Natural killer cell treated with Interleukin-12 subunit alpha and Interleukin-12 subunit beta and Interleukin-15 and Interleukin-18, amount 100 ng/mL, for 72 hours (primary cell): ENCODE measurements around the gene LRCOL1. TPM values are rescaled to one million over a fixed set of nuclear protein-coding genes. Genes with fewer than 3 reads are reported as not detected.

Experiments used
- ATAC-seq, 2 donors: fragments of 150-1000 bp; cut with Tn5 transposase in 1 of 2; sonication (Bioruptor Pico), chemical (Tn5 transposase) in 1 of 2; 2 replicates each; pipeline ENCODE4 v1.10.0; 2021
- DNase-seq: peaks from one replicate; pipeline ENCODE4 v3.0.0; 2022; ENCODE audit warnings: low spot score
- H3K27ac Mint-ChIP-seq, 2 donors: 1 replicate in 1 of 2; 2 replicates in 1 of 2; pipeline ENCODE4 v1.8.0; 2022; ENCODE audit warnings: mixed read lengths in 2 of 2, mild to moderate bottlenecking in 1 of 2, moderate library complexity in 1 of 2
- H3K27me3 Mint-ChIP-seq, 2 donors: 1 replicate in 1 of 2; 2 replicates in 1 of 2; pipeline ENCODE4 v1.8.0; 2022; ENCODE audit warnings: mixed read lengths in 2 of 2
- H3K36me3 Mint-ChIP-seq: one replicate; pipeline ENCODE4 v1.8.0; 2022; ENCODE audit warnings: mixed read lengths
- H3K4me1 Mint-ChIP-seq, 2 donors: 1 replicate in 1 of 2; 2 replicates in 1 of 2; pipeline ENCODE4 v1.8.0; 2022; ENCODE audit warnings: low read depth in 2 of 2, mixed read lengths in 2 of 2, mild to moderate bottlenecking in 1 of 2
- H3K4me3 Mint-ChIP-seq: one replicate; pipeline ENCODE4 v1.8.0; 2022; ENCODE audit warnings: mixed read lengths
- H3K9me3 Mint-ChIP-seq: 2 replicates; pipeline ENCODE4 v1.8.0; 2022; ENCODE audit warnings: mixed read lengths
- total RNA-seq, 2 donors: library from RNA; stranded (reverse); gene quantifications; one replicate each; pipeline ENCODE4 v1.2.3, GENCODE V29; 2022

Gene LRCOL1
- total RNA-seq, 2 donors from 2014 or later: not detected

GRCh38 chr12:132582582-132583410 lies 27.6 kb downstream of the LRCOL1 start:
- DNase-seq (no peak), ATAC-seq (no peak)
- H3K9me3 Mint-ChIP-seq: no peaks in the 10 kb centered on the region
- no peak overlapping the region for H3K4me3 Mint-ChIP-seq
- peaks cover 0 to 4% of the 10 kb centered on the region in 2 donors for H3K4me1 Mint-ChIP-seq
- H3K27ac Mint-ChIP-seq: no peak overlapping the region
- no peaks in the 10 kb centered on the region for H3K27me3 Mint-ChIP-seq
- H3K36me3 Mint-ChIP-seq: no peaks in the 10 kb centered on the region

- H3K9me3 Mint-ChIP-seq: no peaks in the 10 kb centered on the region
- no peaks in the 10 kb centered on the region for H3K36me3 Mint-ChIP-seq
- H3K27ac Mint-ChIP-seq: no peak overlapping the region
- DNase-seq (no peak), ATAC-seq (no peak)
- H3K4me3 Mint-ChIP-seq: no peak overlapping the region
- H3K4me1 Mint-ChIP-seq: peaks cover 0 to 4% of the 10 kb centered on the region in 2 donors
- H3K27me3 Mint-ChIP-seq: no peaks in the 10 kb centered on the region
These were observed 28.3 kb downstream of the LRCOL1 start for GRCh38 chr12:132582058-132582420.

- Mint-ChIP-seq H3K36me3 (no peaks in the 10 kb centered on the region), H3K4me3 (no peak overlapping the region), H3K9me3 (no peaks in the 10 kb centered on the region), H3K4me1 (peaks cover 0 to 4% of the 10 kb centered on the region in 2 donors), H3K27me3 (no peaks in the 10 kb centered on the region), H3K27ac (no peak overlapping the region)
- ATAC-seq (no peak), DNase-seq (no peak)
These were observed 28.9 kb downstream of the LRCOL1 start for GRCh38 chr12:132581348-132582057.

GRCh38 chr12:132580701-132581292 lies 29.6 kb downstream of the LRCOL1 start:
- H3K27ac Mint-ChIP-seq: no peak overlapping the region
- peaks cover 0 to 4% of the 10 kb centered on the region in 2 donors for H3K4me1 Mint-ChIP-seq
- no peak for ATAC-seq
- H3K9me3 Mint-ChIP-seq: no peaks in the 10 kb centered on the region
- H3K4me3 Mint-ChIP-seq: no peak overlapping the region
- H3K27me3 Mint-ChIP-seq: no peaks in the 10 kb centered on the region
- no peaks in the 10 kb centered on the region for H3K36me3 Mint-ChIP-seq
- no peak for DNase-seq

GRCh38 chr12:132579744-132580143 lies 30.6 kb downstream of the LRCOL1 start:
- no peak for ATAC-seq
- Mint-ChIP-seq H3K27me3 (no peaks in the 10 kb centered on the region), H3K4me3 (no peak overlapping the region), H3K4me1 (peaks cover 0 to 4% of the 10 kb centered on the region in 2 donors), H3K9me3 (no peaks in the 10 kb centered on the region), H3K27ac (no peak overlapping the region), H3K36me3 (no peaks in the 10 kb centered on the region)
- no peak for DNase-seq

GRCh38 chr12:132578826-132579225 lies 31.6 kb downstream of the LRCOL1 start:
- H3K27me3 Mint-ChIP-seq: no peaks in the 10 kb centered on the region
- no peak for DNase-seq
- no peak overlapping the region for H3K4me3 Mint-ChIP-seq
- no peak overlapping the region for H3K27ac Mint-ChIP-seq
- no peak for ATAC-seq
- H3K36me3 Mint-ChIP-seq: no peaks in the 10 kb centered on the region
- H3K4me1 Mint-ChIP-seq: peaks cover 0 to 4% of the 10 kb centered on the region in 2 donors
- no peaks in the 10 kb centered on the region for H3K9me3 Mint-ChIP-seq

GRCh38 chr12:132578118-132578517 lies 32.3 kb downstream of the LRCOL1 start:
- no peaks in the 10 kb centered on the region for H3K27me3 Mint-ChIP-seq
- no peak overlapping the region for H3K27ac Mint-ChIP-seq
- ATAC-seq (no peak), DNase-seq (no peak)
- H3K4me1 Mint-ChIP-seq: peaks cover 0 to 4% of the 10 kb centered on the region in 2 donors
- H3K9me3 Mint-ChIP-seq: no peaks in the 10 kb centered on the region
- H3K4me3 Mint-ChIP-seq: no peak overlapping the region
- no peaks in the 10 kb centered on the region for H3K36me3 Mint-ChIP-seq

GRCh38 chr12:132577191-132577920 lies 33.0 kb downstream of the LRCOL1 start:
- no peaks in the 10 kb centered on the region for H3K9me3 Mint-ChIP-seq
- no peak overlapping the region for H3K4me3 Mint-ChIP-seq
- no peaks in the 10 kb centered on the region for H3K27me3 Mint-ChIP-seq
- H3K36me3 Mint-ChIP-seq: no peaks in the 10 kb centered on the region
- ATAC-seq (no peak), DNase-seq (no peak)
- no peak overlapping the region for H3K27ac Mint-ChIP-seq
- H3K4me1 Mint-ChIP-seq: peaks cover 0 to 4% of the 10 kb centered on the region in 2 donors

- ATAC-seq (no peak), DNase-seq (no peak)
- no peak overlapping the region for H3K4me3 Mint-ChIP-seq
- H3K27ac Mint-ChIP-seq: no peak overlapping the region
- no peaks in the 10 kb centered on the region for H3K36me3 Mint-ChIP-seq
- no peaks in the 10 kb centered on the region for H3K27me3 Mint-ChIP-seq
- peaks cover 0 to 4% of the 10 kb centered on the region in 2 donors for H3K4me1 Mint-ChIP-seq
- H3K9me3 Mint-ChIP-seq: no peaks in the 10 kb centered on the region
These were observed 33.7 kb downstream of the LRCOL1 start for GRCh38 chr12:132576701-132577100.

GRCh38 chr12:132575661-132576060 lies 34.7 kb downstream of the LRCOL1 start:
- no peaks in the 10 kb centered on the region for H3K27me3 Mint-ChIP-seq
- H3K36me3 Mint-ChIP-seq: no peaks in the 10 kb centered on the region
- no peak overlapping the region for H3K27ac Mint-ChIP-seq
- DNase-seq: no peak
- ATAC-seq: no peak
- peaks cover 0 to 4% of the 10 kb centered on the region in 2 donors for H3K4me1 Mint-ChIP-seq
- no peaks in the 10 kb centered on the region for H3K9me3 Mint-ChIP-seq
- no peak overlapping the region for H3K4me3 Mint-ChIP-seq

- no peaks in the 10 kb centered on the region for H3K9me3 Mint-ChIP-seq
- DNase-seq (no peak), ATAC-seq (no peak)
- H3K27ac Mint-ChIP-seq: no peak overlapping the region
- no peak overlapping the region for H3K4me3 Mint-ChIP-seq
- H3K4me1 Mint-ChIP-seq: peaks cover 0 to 4% of the 10 kb centered on the region in 2 donors
- H3K27me3 Mint-ChIP-seq: no peaks in the 10 kb centered on the region
- H3K36me3 Mint-ChIP-seq: no peaks in the 10 kb centered on the region
These were observed 35.9 kb downstream of the LRCOL1 start for GRCh38 chr12:132574271-132574996.

- ATAC-seq (no peak), DNase-seq (no peak)
- no peaks in the 10 kb centered on the region for H3K9me3 Mint-ChIP-seq
- no peaks in the 10 kb centered on the region for H3K36me3 Mint-ChIP-seq
- no peak overlapping the region for H3K27ac Mint-ChIP-seq
- peaks cover 0 to 3% of the 10 kb centered on the region in 2 donors for H3K4me1 Mint-ChIP-seq
- no peaks in the 10 kb centered on the region for H3K27me3 Mint-ChIP-seq
- H3K4me3 Mint-ChIP-seq: no peak overlapping the region
These were observed 37.3 kb downstream of the LRCOL1 start for GRCh38 chr12:132572801-132573760.
